ENCODE data around the gene SLC5A12.

Gene SLC5A12

GRCh38 chr11:26762089-26762488, 40.2 kb upstream of the SLC5A12 start:
- H3K4me3 ChIP-seq (ENCODE audit: low read depth, low read length) = no peak overlapping the region
- TF ChIP-seq CTCF (conservative IDR thresholded peaks at IDR 0.05; ENCODE audit: low read depth, low read length) = no peak
- DNase-seq (ENCODE audit: low read depth) = no peak

- TF ChIP-seq CTCF (conservative IDR thresholded peaks at IDR 0.05; ENCODE audit: low read depth, low read length) = no peak
- no peak for DNase-seq (ENCODE audit: low read depth)
- no peak overlapping the region for H3K4me3 ChIP-seq (ENCODE audit: low read depth, low read length)
Measured at GRCh38 chr11:26761361-26761809, 39.5 kb upstream of the SLC5A12 start.

- H3K4me3 ChIP-seq (ENCODE audit: low read depth, low read length) = no peak overlapping the region
- TF ChIP-seq CTCF (conservative IDR thresholded peaks at IDR 0.05; ENCODE audit: low read depth, low read length) = no peak
- no peak for DNase-seq (ENCODE audit: low read depth)
Measured at GRCh38 chr11:26757995-26758394, 36.1 kb upstream of the SLC5A12 start.

- TF ChIP-seq CTCF (conservative IDR thresholded peaks at IDR 0.05; ENCODE audit: low read depth, low read length) = no peak
- no peak overlapping the region for H3K4me3 ChIP-seq (ENCODE audit: low read depth, low read length)
- no peak for DNase-seq (ENCODE audit: low read depth)
Measured at GRCh38 chr11:26755762-26756161, 33.9 kb upstream of the SLC5A12 start.

- no peak overlapping the region for H3K4me3 ChIP-seq (ENCODE audit: low read depth, low read length)
- TF ChIP-seq CTCF (conservative IDR thresholded peaks at IDR 0.05; ENCODE audit: low read depth, low read length) = peak; percentile 86
- peak; percentile 91 for DNase-seq (ENCODE audit: low read depth)
Measured at GRCh38 chr11:26753723-26754504, 32.1 kb upstream of the SLC5A12 start.

- no peak overlapping the region for H3K4me3 ChIP-seq (ENCODE audit: low read depth, low read length)
- no peak for DNase-seq (ENCODE audit: low read depth)
Measured at GRCh38 chr11:26749927-26750326, 28.1 kb upstream of the SLC5A12 start.

More at GRCh38 chr11:26749927-26750326, 28.1 kb upstream of the SLC5A12 start:
- no peak for TF ChIP-seq CTCF (conservative IDR thresholded peaks at IDR 0.05; ENCODE audit: low read depth, low read length)

All from choroid plexus epithelial cell (primary cell).